HEK293 (cell line): ENCODE results near the gene ANKRD53.

Experiments
- HOXA7 ChIP-seq: sonication (generic); formaldehyde crosslinking; IDR thresholded peaks from 2 replicates; pipeline ENCODE4 v1.8.1; 2022; ENCODE audit warnings: missing genetic modification reagents, borderline replicate concordance
- PRDM1 ChIP-seq: fragments of 450-650 bp; formaldehyde crosslinking; IDR thresholded peaks from 2 replicates; pipeline ENCODE4; 2016; ENCODE audit warnings: missing biosample characterization, missing genetic modification characterization
- ZBTB7A ChIP-seq: fragments of 450-650 bp; formaldehyde crosslinking; IDR thresholded peaks from 2 replicates; pipeline ENCODE4 v1.5.1; 2016; ENCODE audit warnings: low read depth, missing biosample characterization, missing genetic modification characterization
- ZNF114 ChIP-seq: fragments of 450-650 bp; formaldehyde crosslinking; IDR thresholded peaks from 2 replicates; pipeline ENCODE4 v1.5.0; 2017; ENCODE audit warnings: missing biosample characterization, missing genetic modification characterization
- ZNF133 ChIP-seq: fragments of 450-650 bp; formaldehyde crosslinking; IDR thresholded peaks from 2 replicates; pipeline ENCODE4 v1.5.1; 2016; ENCODE audit warnings: missing biosample characterization, missing genetic modification characterization
- ZNF274 ChIP-seq, 2 experiments: fragments of 200-500 bp in 1 of 2; fragments of 450-650 bp in 1 of 2; sonication (Bioruptor generic) in 1 of 2; formaldehyde crosslinking in 1 of 2; IDR thresholded peaks; 2 replicates each; pipeline versions ENCODE4 v1.5.1 to v1.6.1; 2014 to 2016; ENCODE audit warnings: borderline replicate concordance in 1 of 2, inconsistent platforms in 1 of 2, low read length in 1 of 2, missing biosample characterization in 1 of 2, missing genetic modification characterization in 1 of 2
- TF ChIP-seq, protein P1 (sequence below): fragments of 450-650 bp; formaldehyde crosslinking; IDR thresholded peaks from 2 replicates; pipeline ENCODE4 v1.5.1; 2016; ENCODE audit warnings: missing biosample characterization, missing genetic modification characterization
- TF ChIP-seq, protein P2 (sequence below): fragments of 450-650 bp; formaldehyde crosslinking; IDR thresholded peaks from 2 replicates; pipeline ENCODE4 v1.5.1; 2016; ENCODE audit warnings: missing biosample characterization, missing genetic modification characterization
- TF ChIP-seq, protein P3 (sequence below): fragments of 450-650 bp; formaldehyde crosslinking; conservative IDR thresholded peaks from 2 replicates; pipeline ENCODE4 v1.5.1; 2016; ENCODE audit warnings: low read depth, missing biosample characterization, missing genetic modification characterization

DNA sequence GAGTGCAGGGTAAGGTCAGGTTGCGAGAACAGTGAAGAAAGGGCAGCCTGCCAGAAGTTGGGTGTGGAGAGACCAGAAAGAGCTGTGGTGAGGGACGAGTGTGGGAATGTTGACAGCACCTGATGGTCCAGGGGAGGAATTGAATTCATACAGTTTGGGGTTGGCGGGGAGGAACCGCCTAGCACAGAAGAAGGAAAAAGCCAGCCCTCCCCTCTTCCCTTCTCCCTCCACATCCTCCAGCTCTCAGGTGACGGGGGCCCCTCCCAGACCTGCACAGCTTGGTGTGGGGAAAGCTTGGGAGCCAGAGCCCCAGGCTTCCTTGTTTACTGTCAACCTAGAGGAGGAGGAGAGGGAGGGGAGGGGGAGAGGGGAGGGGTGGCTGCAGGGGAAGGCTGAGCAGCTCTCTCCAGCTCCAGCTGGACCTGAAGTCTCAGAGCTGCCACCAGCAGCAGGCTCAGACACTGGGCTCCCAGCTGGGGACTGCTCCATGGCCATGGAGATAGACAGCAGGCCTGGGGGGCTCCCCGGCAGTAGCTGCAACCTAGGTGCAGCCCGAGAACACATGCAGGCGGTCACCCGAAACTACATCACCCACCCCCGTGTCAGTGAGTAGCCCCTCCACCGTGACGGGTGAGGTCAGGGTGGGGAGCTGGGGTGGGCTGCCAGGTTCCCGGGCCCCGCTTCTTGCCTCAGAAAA is 42.8 kb upstream of the ANKRD53 start, which contains the start of gene ATP6V1B1:
- TF ChIP-seq, protein P1, sequence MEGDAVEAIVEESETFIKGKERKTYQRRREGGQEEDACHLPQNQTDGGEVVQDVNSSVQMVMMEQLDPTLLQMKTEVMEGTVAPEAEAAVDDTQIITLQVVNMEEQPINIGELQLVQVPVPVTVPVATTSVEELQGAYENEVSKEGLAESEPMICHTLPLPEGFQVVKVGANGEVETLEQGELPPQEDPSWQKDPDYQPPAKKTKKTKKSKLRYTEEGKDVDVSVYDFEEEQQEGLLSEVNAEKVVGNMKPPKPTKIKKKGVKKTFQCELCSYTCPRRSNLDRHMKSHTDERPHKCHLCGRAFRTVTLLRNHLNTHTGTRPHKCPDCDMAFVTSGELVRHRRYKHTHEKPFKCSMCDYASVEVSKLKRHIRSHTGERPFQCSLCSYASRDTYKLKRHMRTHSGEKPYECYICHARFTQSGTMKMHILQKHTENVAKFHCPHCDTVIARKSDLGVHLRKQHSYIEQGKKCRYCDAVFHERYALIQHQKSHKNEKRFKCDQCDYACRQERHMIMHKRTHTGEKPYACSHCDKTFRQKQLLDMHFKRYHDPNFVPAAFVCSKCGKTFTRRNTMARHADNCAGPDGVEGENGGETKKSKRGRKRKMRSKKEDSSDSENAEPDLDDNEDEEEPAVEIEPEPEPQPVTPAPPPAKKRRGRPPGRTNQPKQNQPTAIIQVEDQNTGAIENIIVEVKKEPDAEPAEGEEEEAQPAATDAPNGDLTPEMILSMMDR (tag by site-specific recombination), result no peak
- no peak for TF ChIP-seq ZBTB7A (tag by site-specific recombination)
- TF ChIP-seq, protein P2, sequence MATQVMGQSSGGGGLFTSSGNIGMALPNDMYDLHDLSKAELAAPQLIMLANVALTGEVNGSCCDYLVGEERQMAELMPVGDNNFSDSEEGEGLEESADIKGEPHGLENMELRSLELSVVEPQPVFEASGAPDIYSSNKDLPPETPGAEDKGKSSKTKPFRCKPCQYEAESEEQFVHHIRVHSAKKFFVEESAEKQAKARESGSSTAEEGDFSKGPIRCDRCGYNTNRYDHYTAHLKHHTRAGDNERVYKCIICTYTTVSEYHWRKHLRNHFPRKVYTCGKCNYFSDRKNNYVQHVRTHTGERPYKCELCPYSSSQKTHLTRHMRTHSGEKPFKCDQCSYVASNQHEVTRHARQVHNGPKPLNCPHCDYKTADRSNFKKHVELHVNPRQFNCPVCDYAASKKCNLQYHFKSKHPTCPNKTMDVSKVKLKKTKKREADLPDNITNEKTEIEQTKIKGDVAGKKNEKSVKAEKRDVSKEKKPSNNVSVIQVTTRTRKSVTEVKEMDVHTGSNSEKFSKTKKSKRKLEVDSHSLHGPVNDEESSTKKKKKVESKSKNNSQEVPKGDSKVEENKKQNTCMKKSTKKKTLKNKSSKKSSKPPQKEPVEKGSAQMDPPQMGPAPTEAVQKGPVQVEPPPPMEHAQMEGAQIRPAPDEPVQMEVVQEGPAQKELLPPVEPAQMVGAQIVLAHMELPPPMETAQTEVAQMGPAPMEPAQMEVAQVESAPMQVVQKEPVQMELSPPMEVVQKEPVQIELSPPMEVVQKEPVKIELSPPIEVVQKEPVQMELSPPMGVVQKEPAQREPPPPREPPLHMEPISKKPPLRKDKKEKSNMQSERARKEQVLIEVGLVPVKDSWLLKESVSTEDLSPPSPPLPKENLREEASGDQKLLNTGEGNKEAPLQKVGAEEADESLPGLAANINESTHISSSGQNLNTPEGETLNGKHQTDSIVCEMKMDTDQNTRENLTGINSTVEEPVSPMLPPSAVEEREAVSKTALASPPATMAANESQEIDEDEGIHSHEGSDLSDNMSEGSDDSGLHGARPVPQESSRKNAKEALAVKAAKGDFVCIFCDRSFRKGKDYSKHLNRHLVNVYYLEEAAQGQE, result no peak
- TF ChIP-seq ZNF274 (IDR thresholded peaks at IDR 0.05; ENCODE audit: low read length), result no peak
- TF ChIP-seq ZNF274 (tag by site-specific recombination; IDR thresholded peaks at IDR 0.05; ENCODE audit: borderline replicate concordance), result no peak
- TF ChIP-seq HOXA7 (CRISPR knock-in tag), result no peak
- TF ChIP-seq, protein P3, sequence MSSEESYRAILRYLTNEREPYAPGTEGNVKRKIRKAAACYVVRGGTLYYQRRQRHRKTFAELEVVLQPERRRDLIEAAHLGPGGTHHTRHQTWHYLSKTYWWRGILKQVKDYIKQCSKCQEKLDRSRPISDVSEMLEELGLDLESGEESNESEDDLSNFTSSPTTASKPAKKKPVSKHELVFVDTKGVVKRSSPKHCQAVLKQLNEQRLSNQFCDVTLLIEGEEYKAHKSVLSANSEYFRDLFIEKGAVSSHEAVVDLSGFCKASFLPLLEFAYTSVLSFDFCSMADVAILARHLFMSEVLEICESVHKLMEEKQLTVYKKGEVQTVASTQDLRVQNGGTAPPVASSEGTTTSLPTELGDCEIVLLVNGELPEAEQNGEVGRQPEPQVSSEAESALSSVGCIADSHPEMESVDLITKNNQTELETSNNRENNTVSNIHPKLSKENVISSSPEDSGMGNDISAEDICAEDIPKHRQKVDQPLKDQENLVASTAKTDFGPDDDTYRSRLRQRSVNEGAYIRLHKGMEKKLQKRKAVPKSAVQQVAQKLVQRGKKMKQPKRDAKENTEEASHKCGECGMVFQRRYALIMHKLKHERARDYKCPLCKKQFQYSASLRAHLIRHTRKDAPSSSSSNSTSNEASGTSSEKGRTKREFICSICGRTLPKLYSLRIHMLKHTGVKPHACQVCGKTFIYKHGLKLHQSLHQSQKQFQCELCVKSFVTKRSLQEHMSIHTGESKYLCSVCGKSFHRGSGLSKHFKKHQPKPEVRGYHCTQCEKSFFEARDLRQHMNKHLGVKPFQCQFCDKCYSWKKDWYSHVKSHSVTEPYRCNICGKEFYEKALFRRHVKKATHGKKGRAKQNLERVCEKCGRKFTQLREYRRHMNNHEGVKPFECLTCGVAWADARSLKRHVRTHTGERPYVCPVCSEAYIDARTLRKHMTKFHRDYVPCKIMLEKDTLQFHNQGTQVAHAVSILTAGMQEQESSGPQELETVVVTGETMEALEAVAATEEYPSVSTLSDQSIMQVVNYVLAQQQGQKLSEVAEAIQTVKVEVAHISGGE (tag by site-specific recombination), result no peak
- no peak for TF ChIP-seq PRDM1 (tag by site-specific recombination)
- TF ChIP-seq ZNF133 (tag by site-specific recombination), result no peak
- TF ChIP-seq ZNF114 (tag by site-specific recombination), result no peak
